HCT116 (cell line): ENCODE results near the gene ANKRD13B. TPM values are rescaled to one million over a fixed set of nuclear protein-coding genes. Genes with fewer than 3 reads are reported as not detected.

Experiments used
- ATAC-seq: fragments of 200-7000 bp; cut with Tn5 transposase; 2 replicates; pipeline ENCODE4 v1.9.1; 2020; ENCODE audit warnings: mild to moderate bottlenecking, moderate library complexity
- BruUV-seq: library from RNA; stranded (reverse); fragments of 400-500 nt; replicated peaks from 2 replicates; lab custom pipeline; 2021; lab: Mats Ljungman, UMichigan
- CTCF ChIA-PET: fragments of 300-600 bp; sonication (Branson Sonifier 250); formaldehyde crosslinking; loops from one replicate; lab custom pipeline; 2021; ENCODE audit warnings: antibody characterized with exemption; lab: Charles Lee
- POLR2A ChIA-PET: fragments of 300-600, 350-600 bp; sonication (Branson Sonifier 250); formaldehyde crosslinking; loops from one replicate; lab custom pipeline; 2021; ENCODE audit warnings: antibody characterized with exemption; lab: Charles Lee
- RAD21 ChIA-PET, 2 experiments: fragments of 300-600 bp; sonication (Branson Sonifier 250); formaldehyde crosslinking; loops; one replicate each; lab custom pipeline; 2023; ENCODE audit warnings: low total read pairs in 2 of 2; ENCODE audit not compliant: uncharacterized antibody in 2 of 2, unreplicated experiment in 2 of 2, low non-redundant PET in 1 of 2; lab: Charles Lee
- DNase-seq: peaks from one replicate; pipeline ENCODE4 v3.0.0-alpha.2; 2010; ENCODE audit warnings: low read depth, low spot score
- H2AFZ ChIP-seq: fragments of 200-600 bp; shearing (Covaris generic), sonication (generic); 2 replicates; pipeline ENCODE4 v1.6.1; 2017; ENCODE audit warnings: low read depth, mixed run types, mixed read lengths, antibody characterized with exemption, low read length; ENCODE audit not compliant: poor library complexity, severe bottlenecking
- H3K27ac ChIP-seq: 2 replicates; pipeline ENCODE4 v1.5.1; 2012; ENCODE audit warnings: low read depth, low read length
- H3K27me3 ChIP-seq: fragments of 200-600 bp; sonication (generic); 2 replicates; pipeline ENCODE4 v1.6.1; 2016; ENCODE audit warnings: mixed run types, low read length, mixed read lengths; ENCODE audit not compliant: insufficient read depth
- H3K36me3 ChIP-seq, 2 experiments: fragments of 200-500 bp in 1 of 2; fragments of 200-600 bp in 1 of 2; sonication (Bioruptor generic) in 1 of 2; sonication (generic) in 1 of 2; 2 replicates each; pipeline versions ENCODE4 v1.5.1 to v1.6.1; 2014 to 2016; ENCODE audit warnings: low read length in 2 of 2, inconsistent platforms in 1 of 2, mixed read lengths in 1 of 2, mixed run types in 1 of 2; ENCODE audit not compliant: insufficient read depth in 2 of 2, control insufficient read depth in 1 of 2
- H3K4me1 ChIP-seq, 2 experiments: fragments of 200-600 bp in 1 of 2; sonication (generic) in 1 of 2; 2 replicates each; pipeline versions ENCODE4 v1.5.1 to v1.6.1; 2012 to 2017; ENCODE audit warnings: low read length in 2 of 2, inconsistent platforms in 1 of 2, mild to moderate bottlenecking in 1 of 2, mixed read lengths in 1 of 2, mixed run types in 1 of 2, moderate library complexity in 1 of 2; ENCODE audit not compliant: insufficient read depth in 2 of 2, control insufficient read depth in 1 of 2
- H3K4me2 ChIP-seq: fragments of 200-600 bp; sonication (generic); 2 replicates; pipeline ENCODE4 v1.6.1; 2017; ENCODE audit warnings: mixed run types, low read length, mixed read lengths
- H3K4me3 ChIP-seq, 2 experiments: fragments of 200-600 bp in 1 of 2; sonication (generic) in 1 of 2; replicated peaks in 1 of 2; 2 replicates each; pipeline ENCODE4 v1.5.1; 2011 to 2016; ENCODE audit warnings: low read length in 2 of 2, control low read depth in 1 of 2, low read depth in 1 of 2, mild to moderate bottlenecking in 1 of 2, mixed read lengths in 1 of 2, mixed run types in 1 of 2
- H3K79me2 ChIP-seq: fragments of 200-600 bp; sonication (generic); 2 replicates; pipeline ENCODE4 v1.6.1; 2017; ENCODE audit warnings: mild to moderate bottlenecking, mixed run types, low read length, moderate library complexity, mixed read lengths; ENCODE audit not compliant: insufficient read depth
- H3K9ac ChIP-seq: fragments of 200-600 bp; sonication (generic); 2 replicates; pipeline ENCODE4 v1.6.1; 2016; ENCODE audit warnings: low read length, mixed read lengths
- H3K9me2 ChIP-seq: fragments of 200-600 bp; sonication (generic), shearing (Covaris generic); 2 replicates; pipeline ENCODE4 v1.6.1; 2017; ENCODE audit warnings: mixed run types, mild to moderate bottlenecking, moderate library complexity; ENCODE audit not compliant: insufficient read depth
- H3K9me3 ChIP-seq, 2 experiments: fragments of 200-500 bp in 1 of 2; fragments of 200-600 bp in 1 of 2; sonication (Bioruptor generic) in 1 of 2; sonication (generic) in 1 of 2; 2 replicates each; pipeline ENCODE4 v1.6.1; 2014 to 2017; ENCODE audit warnings: low read length in 2 of 2, mixed read lengths in 2 of 2, inconsistent platforms in 1 of 2, low read depth in 1 of 2, mild to moderate bottlenecking in 1 of 2, mixed run types in 1 of 2, moderate library complexity in 1 of 2; ENCODE audit not compliant: control insufficient read depth in 1 of 2, insufficient read depth in 1 of 2
- H4K20me1 ChIP-seq: fragments of 200-600 bp; sonication (generic), shearing (Covaris generic); 2 replicates; pipeline ENCODE4 v1.6.1; 2017; ENCODE audit warnings: mixed run types, mild to moderate bottlenecking, moderate library complexity; ENCODE audit not compliant: insufficient read depth
- CBX3 ChIP-seq: IDR thresholded peaks from 2 replicates; pipeline ENCODE4 v1.6.1; 2012; ENCODE audit warnings: low read depth
- CEBPB ChIP-seq: IDR thresholded peaks from 2 replicates; pipeline ENCODE4 v1.6.1; 2012; ENCODE audit warnings: low read depth
- EGR1 ChIP-seq: IDR thresholded peaks from 2 replicates; pipeline ENCODE4 v1.6.1; 2012; ENCODE audit warnings: low read depth
- FOSL1 ChIP-seq: IDR thresholded peaks from 2 replicates; pipeline ENCODE4 v1.6.1; 2012; ENCODE audit warnings: low read depth
- POLR2AphosphoS5 ChIP-seq: IDR thresholded peaks from 2 replicates; pipeline ENCODE4 v1.6.1; 2011; ENCODE audit warnings: mild to moderate bottlenecking, low read depth, low read length, moderate library complexity
- TCF7L2 ChIP-seq: IDR thresholded peaks from 2 replicates; pipeline ENCODE4 v1.7.0; 2011; ENCODE audit warnings: borderline replicate concordance, inconsistent platforms; ENCODE audit not compliant: insufficient read depth, insufficient read length; ENCODE audit errors: extremely low read depth
- intact Hi-C: fragments of 100-400 bp; cut with micrococcal nuclease; formaldehyde crosslinking; loops from 2 replicates; pipeline ENCODE4 v1.10.0; 2022
- total RNA-seq: library from RNA; stranded (reverse); gene quantifications from one replicate; pipeline ENCODE4 v1.2.1, GENCODE V29; 2021; ENCODE audit not compliant: unreplicated experiment
- TF ChIP-seq, protein P1 (sequence below): IDR thresholded peaks from 2 replicates; pipeline ENCODE4 v1.6.1; 2012; ENCODE audit warnings: low read depth

ANKRD13B gene
- total RNA-seq, 1 experiment from 2014 or later, result 27.4 TPM

DNA sequence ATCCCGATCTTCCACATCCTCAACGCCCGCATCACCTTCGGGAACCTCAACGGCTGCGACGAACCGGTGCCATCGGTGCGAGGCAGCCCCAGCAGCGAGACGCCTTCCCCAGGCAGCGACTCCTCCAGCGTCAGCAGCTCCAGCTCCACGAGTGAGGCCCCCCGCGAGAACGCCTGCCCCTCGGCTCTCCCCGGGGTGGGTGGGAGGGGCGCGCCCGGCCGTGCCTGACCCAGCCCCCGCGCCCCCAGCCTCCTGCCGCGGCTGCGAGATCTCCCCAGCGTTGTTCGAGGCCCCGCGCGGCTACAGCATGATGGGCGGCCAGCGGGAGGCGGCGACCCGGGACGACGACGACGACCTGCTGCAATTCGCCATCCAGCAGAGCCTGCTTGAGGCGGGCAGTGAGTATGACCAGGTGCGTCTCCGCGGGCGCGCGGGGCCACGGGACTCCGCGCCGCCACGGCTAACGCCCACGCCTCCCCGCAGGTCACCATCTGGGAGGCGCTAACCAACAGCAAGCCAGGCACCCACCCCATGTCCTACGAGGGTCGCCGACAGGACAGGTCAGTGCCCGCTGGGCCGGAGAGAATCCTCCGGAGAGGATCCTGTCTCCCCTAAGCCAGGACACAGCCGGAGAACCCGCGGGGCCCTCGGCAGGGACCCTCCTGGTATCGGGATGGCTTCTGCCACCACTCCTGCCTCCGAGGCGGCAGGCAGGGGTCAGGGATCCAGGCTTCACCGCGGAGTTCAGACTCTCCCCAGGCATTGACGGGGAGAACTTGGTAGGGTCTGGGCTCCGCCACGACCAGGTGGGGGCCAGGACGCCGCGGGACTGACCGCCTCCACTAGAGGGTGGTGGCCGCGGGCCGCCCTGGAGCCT is 19.7 kb downstream of the ANKRD13B start (continued):
- TF ChIP-seq, protein P1, sequence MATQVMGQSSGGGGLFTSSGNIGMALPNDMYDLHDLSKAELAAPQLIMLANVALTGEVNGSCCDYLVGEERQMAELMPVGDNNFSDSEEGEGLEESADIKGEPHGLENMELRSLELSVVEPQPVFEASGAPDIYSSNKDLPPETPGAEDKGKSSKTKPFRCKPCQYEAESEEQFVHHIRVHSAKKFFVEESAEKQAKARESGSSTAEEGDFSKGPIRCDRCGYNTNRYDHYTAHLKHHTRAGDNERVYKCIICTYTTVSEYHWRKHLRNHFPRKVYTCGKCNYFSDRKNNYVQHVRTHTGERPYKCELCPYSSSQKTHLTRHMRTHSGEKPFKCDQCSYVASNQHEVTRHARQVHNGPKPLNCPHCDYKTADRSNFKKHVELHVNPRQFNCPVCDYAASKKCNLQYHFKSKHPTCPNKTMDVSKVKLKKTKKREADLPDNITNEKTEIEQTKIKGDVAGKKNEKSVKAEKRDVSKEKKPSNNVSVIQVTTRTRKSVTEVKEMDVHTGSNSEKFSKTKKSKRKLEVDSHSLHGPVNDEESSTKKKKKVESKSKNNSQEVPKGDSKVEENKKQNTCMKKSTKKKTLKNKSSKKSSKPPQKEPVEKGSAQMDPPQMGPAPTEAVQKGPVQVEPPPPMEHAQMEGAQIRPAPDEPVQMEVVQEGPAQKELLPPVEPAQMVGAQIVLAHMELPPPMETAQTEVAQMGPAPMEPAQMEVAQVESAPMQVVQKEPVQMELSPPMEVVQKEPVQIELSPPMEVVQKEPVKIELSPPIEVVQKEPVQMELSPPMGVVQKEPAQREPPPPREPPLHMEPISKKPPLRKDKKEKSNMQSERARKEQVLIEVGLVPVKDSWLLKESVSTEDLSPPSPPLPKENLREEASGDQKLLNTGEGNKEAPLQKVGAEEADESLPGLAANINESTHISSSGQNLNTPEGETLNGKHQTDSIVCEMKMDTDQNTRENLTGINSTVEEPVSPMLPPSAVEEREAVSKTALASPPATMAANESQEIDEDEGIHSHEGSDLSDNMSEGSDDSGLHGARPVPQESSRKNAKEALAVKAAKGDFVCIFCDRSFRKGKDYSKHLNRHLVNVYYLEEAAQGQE, result no peak
- TF ChIP-seq FOSL1, result no peak
- no peak for TF ChIP-seq POLR2AphosphoS5
- TF ChIP-seq EGR1, result no peak
- TF ChIP-seq CBX3, result no peak

GRCh38 chr17:29613352-29613837 is 20.5 kb downstream of the ANKRD13B start:
- ATAC-seq (no peak), DNase-seq (no peak)
- Histone ChIP-seq H3K4me3 (no peak overlapping the region), H3K36me3 (no peaks in the 10 kb centered on the region), H2AFZ (no peak overlapping the region), H3K4me2 (no peak overlapping the region), H3K79me2 (no peaks in the 10 kb centered on the region), H3K27me3 (no peaks in the 10 kb centered on the region), H3K27ac (no peak overlapping the region), H4K20me1 (no peaks in the 10 kb centered on the region), H3K4me1 (peaks cover 11 to 27% of the 10 kb centered on the region in 2 experiments), H3K9me2 (no peaks in the 10 kb centered on the region), H3K9me3 (no peaks in the 10 kb centered on the region), H3K9ac (no peak overlapping the region)
- RAD21 ChIA-PET, result interaction anchor here in 1 of 2 experiments (0.7 kb wide), 1 partner anchor 52 kb away, joined by 4 read pairs; no protein-coding TSS in a partner anchor
- CTCF ChIA-PET, result no interaction called here
- TF ChIP-seq, protein P1, result no peak
- TF ChIP-seq TCF7L2, result no peak
- no peak for TF ChIP-seq CEBPB
- intact Hi-C loops, result no loop called here
- BruUV-seq, result no TSS peak
- POLR2A ChIA-PET, result no interaction called here
